Astrocyte (in vitro differentiated cells and primary cell): Measurements from ENCODE around the gene PTMS.

ENCODE experiments used
- CTCF ChIP-seq: IDR thresholded peaks from 2 replicates; pipeline ENCODE4 v1.5.1; 2011; ENCODE audit warnings: low read depth, mild to moderate bottlenecking, inconsistent platforms, low read length, moderate library complexity; ENCODE audit not compliant: insufficient read depth
- EZH2 ChIP-seq: IDR thresholded peaks from 2 replicates; pipeline ENCODE4 v1.6.1; 2012; ENCODE audit warnings: mild to moderate bottlenecking, low read length, inconsistent platforms; ENCODE audit not compliant: insufficient read depth

GRCh38 chr12:6778217-6778573 is 12.0 kb downstream of the PTMS start:
- TF ChIP-seq CTCF = no peak
- TF ChIP-seq EZH2 = no peak
